ENCODE measurements around the gene JTB. TPM values are rescaled to one million over a fixed set of nuclear protein-coding genes. Genes with fewer than 3 reads are reported as not detected.
A peak's percentile ranks its signal among the peaks of the same experiment; 100 is the strongest.
"Not testable (repeated sequence)": the region's sequence is repeated elsewhere in the genome, so short reads cannot be mapped to it uniquely, and the experiment has no call there.

Gene JTB
- 100 to 1,000 TPM; 204 to 214 TPM for total RNA-seq

- Mint-ChIP-seq H3K36me3 (peaks cover 35% of the 10 kb centered on the region), H3K4me1 (peaks cover 36% of the 10 kb centered on the region), H3K4me3 (peak within 1 kb of the TSS; percentile 98)
These were observed at the start of gene JTB for GRCh38 chr1:153977250-153978240. Gene JTB (minus strand): TSS chr1:153977674. CDS start chr1:153977252, 422 bp downstream.

DNA sequence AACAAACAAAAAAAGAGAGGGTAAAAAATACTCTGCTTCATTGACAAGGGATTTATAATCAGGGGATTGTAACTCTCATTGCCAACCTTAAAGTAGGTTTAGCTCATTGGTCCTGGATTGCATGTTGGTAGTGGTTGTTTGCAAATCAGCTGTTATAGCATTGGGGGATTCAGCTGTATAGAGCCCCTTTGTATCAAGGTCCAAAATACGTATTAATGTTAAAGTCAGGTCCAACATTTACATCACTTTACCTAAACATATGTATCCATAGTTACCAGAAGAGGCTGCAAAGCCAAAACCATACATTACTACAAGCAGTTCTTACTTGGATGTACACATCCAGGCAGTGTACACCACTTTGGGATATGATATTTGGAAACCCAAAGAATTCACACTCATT is 42.5 kb upstream of the JTB start:
- Mint-ChIP-seq H3K36me3 (no peaks in the 10 kb centered on the region), H3K27ac (no peak overlapping the region), H3K4me1 (no peaks in the 10 kb centered on the region), H3K27me3 (no peaks in the 10 kb centered on the region), H3K4me3 (no peak overlapping the region), H3K9me3 (no peaks in the 10 kb centered on the region)
- no peak for DNase-seq

More at GRCh38 chr1:153977250-153978240, at the start of gene JTB:
- H3K9me3 Mint-ChIP-seq, result no peaks in the 10 kb centered on the region
- H3K27ac Mint-ChIP-seq, result peak within 1 kb of the TSS; percentile 98
- DNase-seq, result peak; percentile 86
- H3K27me3 Mint-ChIP-seq, result no peaks in the 10 kb centered on the region

DNA sequence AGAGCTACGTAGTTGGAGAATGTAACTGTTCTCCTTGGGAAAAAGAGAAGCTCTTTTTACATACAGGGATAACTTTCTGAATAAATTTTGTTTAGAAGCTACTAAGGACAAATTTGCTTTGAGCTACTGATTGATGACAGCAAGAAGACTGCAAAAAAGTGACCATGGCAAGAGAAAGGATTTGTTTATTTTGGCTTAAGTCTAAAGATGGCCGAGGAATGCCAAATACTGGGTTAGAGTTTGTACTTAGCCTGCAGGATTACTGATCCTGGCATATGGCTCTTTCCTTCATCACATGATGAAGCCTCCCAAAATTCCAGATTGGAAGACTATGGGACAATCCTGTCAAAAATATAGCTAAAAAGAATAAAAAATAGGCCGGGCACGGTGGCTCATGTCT is 41.8 kb upstream of the JTB start:
- no peak overlapping the region for H3K27ac Mint-ChIP-seq
- H3K4me1 Mint-ChIP-seq, result no peaks in the 10 kb centered on the region
- DNase-seq, result no peak
- H3K27me3 Mint-ChIP-seq, result no peaks in the 10 kb centered on the region
- H3K36me3 Mint-ChIP-seq, result no peaks in the 10 kb centered on the region
- H3K9me3 Mint-ChIP-seq, result no peaks in the 10 kb centered on the region
- no peak overlapping the region for H3K4me3 Mint-ChIP-seq

DNA sequence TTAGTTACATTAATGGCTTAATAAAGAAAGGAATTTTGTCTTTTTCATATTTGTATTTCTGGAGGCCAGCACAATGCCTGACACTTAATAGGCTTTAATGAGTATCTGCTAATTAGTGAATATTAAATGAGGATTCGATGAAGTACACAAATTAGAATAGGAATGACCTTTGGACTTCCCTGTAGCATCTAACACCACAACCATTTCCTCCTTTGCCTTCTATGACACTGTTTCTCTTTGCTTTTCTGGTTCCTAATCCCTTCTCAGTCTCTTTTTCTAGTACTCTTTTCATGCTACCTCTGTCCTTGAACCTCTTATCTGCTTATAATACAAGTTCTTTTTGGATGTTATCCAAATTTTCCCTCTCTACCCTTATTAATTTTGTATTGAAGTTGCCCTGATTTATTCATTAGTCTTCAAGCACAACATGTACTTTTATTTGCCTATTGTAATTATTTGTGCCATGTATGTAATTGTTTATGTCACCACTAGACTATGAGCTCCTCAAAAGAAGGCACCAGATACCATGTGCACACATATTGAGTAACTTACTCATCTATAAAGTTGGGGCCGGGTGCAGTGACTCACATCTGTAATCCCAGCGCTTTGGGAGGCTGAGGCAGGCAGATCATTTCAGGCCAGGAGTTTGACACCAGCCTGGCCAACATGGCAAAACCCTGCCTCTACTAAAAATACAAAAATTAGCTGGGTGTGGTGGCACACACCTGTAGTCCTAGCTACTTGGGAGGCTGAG is 36.9 kb upstream of the JTB start:
- H3K27me3 Mint-ChIP-seq, result no peaks in the 10 kb centered on the region
- no peaks in the 10 kb centered on the region for H3K36me3 Mint-ChIP-seq
- no peaks in the 10 kb centered on the region for H3K9me3 Mint-ChIP-seq
- no peak overlapping the region for H3K27ac Mint-ChIP-seq
- no peaks in the 10 kb centered on the region for H3K4me1 Mint-ChIP-seq
- DNase-seq, result no peak
- H3K4me3 Mint-ChIP-seq, result no peak overlapping the region

DNA sequence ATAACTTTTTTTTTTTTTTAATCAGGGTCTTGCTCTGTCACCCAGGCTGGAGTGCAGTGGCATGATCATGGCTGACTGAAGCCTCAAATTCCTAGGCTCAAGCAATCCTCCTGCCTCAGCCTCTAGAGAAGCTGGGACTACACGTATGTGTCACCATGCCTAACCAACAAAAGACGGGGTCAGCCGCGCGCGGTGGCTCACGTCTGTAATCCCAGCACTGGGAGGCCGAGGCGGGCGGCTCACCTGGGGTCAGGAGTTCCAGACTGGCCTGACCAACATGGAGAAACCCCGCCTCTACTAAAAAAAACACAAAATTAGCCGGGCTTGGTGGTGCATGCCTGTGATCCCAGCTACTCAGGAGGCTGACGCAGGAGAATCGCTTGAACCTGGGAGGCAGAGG is 35.1 kb upstream of the JTB start:
- H3K27ac Mint-ChIP-seq, H3K27me3 Mint-ChIP-seq, H3K9me3 Mint-ChIP-seq, H3K4me3 Mint-ChIP-seq, H3K36me3 Mint-ChIP-seq, H3K4me1 Mint-ChIP-seq, DNase-seq: not testable (repeated sequence)

GRCh38 chr1:154012129-154012528 is 34.7 kb upstream of the JTB start:
- Mint-ChIP-seq H3K4me3 (no peak overlapping the region), H3K27ac (no peak overlapping the region), H3K4me1 (no peaks in the 10 kb centered on the region), H3K36me3 (no peaks in the 10 kb centered on the region), H3K27me3 (no peaks in the 10 kb centered on the region), H3K9me3 (no peaks in the 10 kb centered on the region)
- DNase-seq, result no peak

GRCh38 chr1:154006136-154006535 is 28.7 kb upstream of the JTB start:
- Mint-ChIP-seq H3K27me3 (no peaks in the 10 kb centered on the region), H3K9me3 (no peaks in the 10 kb centered on the region)

DNA sequence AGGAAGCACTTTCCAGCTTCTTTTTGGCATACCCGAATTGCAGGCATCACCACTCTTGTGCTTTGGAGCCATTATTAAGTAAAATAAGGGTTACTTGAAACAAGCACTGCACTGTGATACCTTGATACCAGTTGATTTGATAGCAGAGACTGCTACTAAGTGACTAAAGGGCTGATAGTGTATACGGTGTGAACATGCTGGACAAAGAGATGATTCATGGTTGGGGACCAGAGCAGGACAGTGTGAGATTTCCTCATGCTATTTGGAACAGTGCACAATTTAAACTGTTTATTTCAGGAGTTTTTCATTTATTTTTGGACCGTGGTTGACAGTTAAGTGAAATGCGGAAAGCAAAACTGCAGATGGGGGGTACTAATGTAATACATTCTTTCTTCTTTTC is 22.9 kb upstream of the JTB start:
- Mint-ChIP-seq H3K36me3 (peaks cover 11% of the 10 kb centered on the region), H3K9me3 (peaks cover 2% of the 10 kb centered on the region), H3K27ac (no peak overlapping the region), H3K4me1 (no peaks in the 10 kb centered on the region), H3K27me3 (no peaks in the 10 kb centered on the region), H3K4me3 (no peak overlapping the region)
- DNase-seq, result no peak

More at GRCh38 chr1:154006136-154006535, 28.7 kb upstream of the JTB start:
- Mint-ChIP-seq H3K27ac (no peak overlapping the region), H3K36me3 (no peaks in the 10 kb centered on the region), H3K4me3 (no peak overlapping the region), H3K4me1 (no peaks in the 10 kb centered on the region)
- DNase-seq, result no peak

GRCh38 chr1:153996882-153997281 is 19.4 kb upstream of the JTB start:
- not testable (repeated sequence) for H3K4me1 Mint-ChIP-seq, H3K27me3 Mint-ChIP-seq, H3K9me3 Mint-ChIP-seq, H3K4me3 Mint-ChIP-seq, DNase-seq, H3K27ac Mint-ChIP-seq
- peaks cover 44% of the 10 kb centered on the region for H3K36me3 Mint-ChIP-seq

DNA sequence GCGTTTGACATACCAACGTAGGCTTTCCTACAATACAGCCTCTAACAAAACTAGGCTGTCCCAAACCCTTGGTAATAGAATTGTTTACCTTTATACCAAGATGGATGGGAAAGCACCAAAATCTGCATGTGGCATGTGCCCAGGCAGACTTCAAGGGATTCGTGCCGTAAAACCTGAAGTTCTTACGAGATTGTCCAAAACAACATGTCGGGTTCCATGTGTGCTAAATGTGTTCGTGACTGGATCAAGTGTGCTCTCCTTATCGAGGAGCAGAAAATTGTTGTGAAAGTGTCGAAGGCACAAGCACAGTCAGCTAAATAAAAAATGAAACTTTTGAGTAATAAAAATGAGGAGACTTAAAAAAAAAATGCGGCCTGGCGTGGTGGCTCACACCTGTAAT is 18.2 kb upstream of the JTB start:
- peaks cover 57% of the 10 kb centered on the region for H3K36me3 Mint-ChIP-seq
- no peak for DNase-seq
- H3K4me1 Mint-ChIP-seq, result peaks cover 13% of the 10 kb centered on the region
- no peak overlapping the region for H3K4me3 Mint-ChIP-seq
- H3K27me3 Mint-ChIP-seq, result peaks cover 2% of the 10 kb centered on the region
- peak overlapping the region; percentile 19 for H3K27ac Mint-ChIP-seq
- peaks cover 7% of the 10 kb centered on the region for H3K9me3 Mint-ChIP-seq

- Mint-ChIP-seq H3K9me3 (peaks cover 7% of the 10 kb centered on the region), H3K27ac (peak overlapping the region; percentile 19), H3K27me3 (peaks cover 4% of the 10 kb centered on the region), H3K4me1 (peaks cover 17% of the 10 kb centered on the region), H3K4me3 (no peak overlapping the region), H3K36me3 (peaks cover 59% of the 10 kb centered on the region)
- no peak for DNase-seq
These were observed 17.7 kb upstream of the JTB start for GRCh38 chr1:153995202-153995601.

GRCh38 chr1:153991806-153992205 is 14.3 kb upstream of the JTB start:
- peaks cover 59% of the 10 kb centered on the region for H3K36me3 Mint-ChIP-seq
- H3K9me3 Mint-ChIP-seq, result peaks cover 7% of the 10 kb centered on the region
- peaks cover 4% of the 10 kb centered on the region for H3K27me3 Mint-ChIP-seq
- peak overlapping the region; percentile 99 for H3K27ac Mint-ChIP-seq
- H3K4me1 Mint-ChIP-seq, result peaks cover 27% of the 10 kb centered on the region
- no peak for DNase-seq
- peak overlapping the region; percentile 97 for H3K4me3 Mint-ChIP-seq

GRCh38 chr1:153991151-153991630 is 13.7 kb upstream of the JTB start:
- Mint-ChIP-seq H3K4me3 (peak overlapping the region; percentile 97), H3K27me3 (peaks cover 4% of the 10 kb centered on the region), H3K27ac (peak overlapping the region; percentile 99), H3K4me1 (peaks cover 31% of the 10 kb centered on the region), H3K36me3 (peaks cover 55% of the 10 kb centered on the region), H3K9me3 (peaks cover 7% of the 10 kb centered on the region)
- DNase-seq, result no peak

DNA sequence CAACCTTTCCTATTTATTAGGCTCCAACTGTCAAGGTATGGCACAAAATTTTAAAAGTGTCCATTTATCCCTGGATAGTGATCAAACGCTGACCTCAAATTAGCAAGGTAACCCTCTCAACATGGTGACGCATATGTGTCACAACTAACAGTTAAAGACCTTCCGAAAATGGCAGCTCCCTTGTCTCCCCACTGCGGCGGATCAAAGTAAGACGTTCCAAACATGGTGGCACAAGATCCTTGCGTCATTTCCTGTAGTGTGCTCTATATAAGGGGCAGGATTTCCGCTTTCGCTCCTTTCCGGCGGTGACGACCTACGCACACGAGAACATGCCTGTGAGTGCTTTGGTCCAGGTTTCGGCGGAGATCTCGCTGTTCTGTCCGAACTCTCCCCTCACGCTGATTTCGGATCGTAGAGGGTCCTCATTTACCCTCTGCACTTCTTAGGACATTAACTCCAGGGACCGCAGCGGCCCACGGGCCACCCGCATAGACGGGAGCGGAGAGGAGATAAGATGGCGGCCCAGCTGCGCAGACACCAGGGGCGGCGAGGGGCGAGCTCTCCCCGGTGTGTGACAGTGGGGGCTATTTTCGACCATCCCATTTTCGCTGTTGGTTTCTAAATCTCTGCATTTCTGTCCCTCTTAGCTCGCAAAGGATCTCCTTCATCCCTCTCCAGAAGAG is 13.1 kb upstream of the JTB start, which contains the start of gene RPS27:
TSS of gene RPS27 (plus strand) at position 295 of the 683 bp plus-strand sequence. CDS start at position 330, 35 bp downstream.
- H3K9me3 Mint-ChIP-seq, result peaks cover 5% of the 10 kb centered on the region
- peaks cover 50% of the 10 kb centered on the region for H3K36me3 Mint-ChIP-seq
- peaks cover 4% of the 10 kb centered on the region for H3K27me3 Mint-ChIP-seq
- H3K4me1 Mint-ChIP-seq, result peaks cover 34% of the 10 kb centered on the region
- DNase-seq, result peak; percentile 85
- peak within 1 kb of the TSS; percentile 97 for H3K4me3 Mint-ChIP-seq
- H3K27ac Mint-ChIP-seq, result peak within 1 kb of the TSS; percentile 99

Measured in activated naive CD8-positive, alpha-beta T cell treated with anti-CD3 and anti-CD28 coated beads for 36 hours (primary cell).